ENCODE measurements around the gene PABPN1. TPM values are rescaled to one million over a fixed set of nuclear protein-coding genes. Genes with fewer than 3 reads are reported as not detected.
A peak's percentile ranks its signal among the peaks of the same experiment; 100 is the strongest.

Gene PABPN1
- total and polyA plus RNA-seq, 9 of the 15 experiments (the other 6 are each of a cell fraction or from before 2014, with no cell fraction given) = 32.6 to 388 (median 178) TPM

DNA sequence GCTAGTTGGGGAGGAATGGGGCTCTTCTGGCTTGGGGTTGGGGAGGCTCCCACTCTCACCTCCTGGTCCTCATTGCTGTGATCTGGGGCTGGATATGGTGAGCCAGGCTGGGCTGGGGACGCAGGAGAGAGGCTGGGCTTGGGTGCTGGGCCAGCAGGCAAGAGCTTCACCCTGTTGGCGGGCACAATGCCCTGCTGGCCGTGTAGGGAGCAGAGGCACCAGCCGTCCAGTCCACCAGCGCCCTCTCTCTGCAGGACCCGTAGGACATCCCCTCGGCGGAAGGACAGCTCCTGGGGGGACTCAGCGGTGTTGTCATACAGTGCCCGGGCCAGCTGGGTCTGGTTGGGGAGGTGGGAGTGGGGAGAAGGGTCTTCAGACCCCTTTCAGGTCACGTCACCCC, 39.2 kb downstream of the PABPN1 start (continued):
- no peak for TF ChIP-seq GABPB2 (CRISPR knock-in tag; conservative IDR thresholded peaks at IDR 0.05)
- TF ChIP-seq, protein P1, sequence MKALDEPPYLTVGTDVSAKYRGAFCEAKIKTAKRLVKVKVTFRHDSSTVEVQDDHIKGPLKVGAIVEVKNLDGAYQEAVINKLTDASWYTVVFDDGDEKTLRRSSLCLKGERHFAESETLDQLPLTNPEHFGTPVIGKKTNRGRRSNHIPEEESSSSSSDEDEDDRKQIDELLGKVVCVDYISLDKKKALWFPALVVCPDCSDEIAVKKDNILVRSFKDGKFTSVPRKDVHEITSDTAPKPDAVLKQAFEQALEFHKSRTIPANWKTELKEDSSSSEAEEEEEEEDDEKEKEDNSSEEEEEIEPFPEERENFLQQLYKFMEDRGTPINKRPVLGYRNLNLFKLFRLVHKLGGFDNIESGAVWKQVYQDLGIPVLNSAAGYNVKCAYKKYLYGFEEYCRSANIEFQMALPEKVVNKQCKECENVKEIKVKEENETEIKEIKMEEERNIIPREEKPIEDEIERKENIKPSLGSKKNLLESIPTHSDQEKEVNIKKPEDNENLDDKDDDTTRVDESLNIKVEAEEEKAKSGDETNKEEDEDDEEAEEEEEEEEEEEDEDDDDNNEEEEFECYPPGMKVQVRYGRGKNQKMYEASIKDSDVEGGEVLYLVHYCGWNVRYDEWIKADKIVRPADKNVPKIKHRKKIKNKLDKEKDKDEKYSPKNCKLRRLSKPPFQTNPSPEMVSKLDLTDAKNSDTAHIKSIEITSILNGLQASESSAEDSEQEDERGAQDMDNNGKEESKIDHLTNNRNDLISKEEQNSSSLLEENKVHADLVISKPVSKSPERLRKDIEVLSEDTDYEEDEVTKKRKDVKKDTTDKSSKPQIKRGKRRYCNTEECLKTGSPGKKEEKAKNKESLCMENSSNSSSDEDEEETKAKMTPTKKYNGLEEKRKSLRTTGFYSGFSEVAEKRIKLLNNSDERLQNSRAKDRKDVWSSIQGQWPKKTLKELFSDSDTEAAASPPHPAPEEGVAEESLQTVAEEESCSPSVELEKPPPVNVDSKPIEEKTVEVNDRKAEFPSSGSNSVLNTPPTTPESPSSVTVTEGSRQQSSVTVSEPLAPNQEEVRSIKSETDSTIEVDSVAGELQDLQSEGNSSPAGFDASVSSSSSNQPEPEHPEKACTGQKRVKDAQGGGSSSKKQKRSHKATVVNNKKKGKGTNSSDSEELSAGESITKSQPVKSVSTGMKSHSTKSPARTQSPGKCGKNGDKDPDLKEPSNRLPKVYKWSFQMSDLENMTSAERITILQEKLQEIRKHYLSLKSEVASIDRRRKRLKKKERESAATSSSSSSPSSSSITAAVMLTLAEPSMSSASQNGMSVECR (CRISPR knock-in tag; IDR thresholded peaks at IDR 0.05) = no peak
- TF ChIP-seq, protein P2, sequence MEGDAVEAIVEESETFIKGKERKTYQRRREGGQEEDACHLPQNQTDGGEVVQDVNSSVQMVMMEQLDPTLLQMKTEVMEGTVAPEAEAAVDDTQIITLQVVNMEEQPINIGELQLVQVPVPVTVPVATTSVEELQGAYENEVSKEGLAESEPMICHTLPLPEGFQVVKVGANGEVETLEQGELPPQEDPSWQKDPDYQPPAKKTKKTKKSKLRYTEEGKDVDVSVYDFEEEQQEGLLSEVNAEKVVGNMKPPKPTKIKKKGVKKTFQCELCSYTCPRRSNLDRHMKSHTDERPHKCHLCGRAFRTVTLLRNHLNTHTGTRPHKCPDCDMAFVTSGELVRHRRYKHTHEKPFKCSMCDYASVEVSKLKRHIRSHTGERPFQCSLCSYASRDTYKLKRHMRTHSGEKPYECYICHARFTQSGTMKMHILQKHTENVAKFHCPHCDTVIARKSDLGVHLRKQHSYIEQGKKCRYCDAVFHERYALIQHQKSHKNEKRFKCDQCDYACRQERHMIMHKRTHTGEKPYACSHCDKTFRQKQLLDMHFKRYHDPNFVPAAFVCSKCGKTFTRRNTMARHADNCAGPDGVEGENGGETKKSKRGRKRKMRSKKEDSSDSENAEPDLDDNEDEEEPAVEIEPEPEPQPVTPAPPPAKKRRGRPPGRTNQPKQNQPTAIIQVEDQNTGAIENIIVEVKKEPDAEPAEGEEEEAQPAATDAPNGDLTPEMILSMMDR (IDR thresholded peaks at IDR 0.05 in 2 of 3, conservative IDR thresholded peaks at IDR 0.05 in 1 of 3; ENCODE audit: insufficient read depth in 2 of 3, low read depth in 1 of 3, low read length in 3 of 3) = peak; percentile 51 to 77 (median 52)
- TF ChIP-seq, protein P3, sequence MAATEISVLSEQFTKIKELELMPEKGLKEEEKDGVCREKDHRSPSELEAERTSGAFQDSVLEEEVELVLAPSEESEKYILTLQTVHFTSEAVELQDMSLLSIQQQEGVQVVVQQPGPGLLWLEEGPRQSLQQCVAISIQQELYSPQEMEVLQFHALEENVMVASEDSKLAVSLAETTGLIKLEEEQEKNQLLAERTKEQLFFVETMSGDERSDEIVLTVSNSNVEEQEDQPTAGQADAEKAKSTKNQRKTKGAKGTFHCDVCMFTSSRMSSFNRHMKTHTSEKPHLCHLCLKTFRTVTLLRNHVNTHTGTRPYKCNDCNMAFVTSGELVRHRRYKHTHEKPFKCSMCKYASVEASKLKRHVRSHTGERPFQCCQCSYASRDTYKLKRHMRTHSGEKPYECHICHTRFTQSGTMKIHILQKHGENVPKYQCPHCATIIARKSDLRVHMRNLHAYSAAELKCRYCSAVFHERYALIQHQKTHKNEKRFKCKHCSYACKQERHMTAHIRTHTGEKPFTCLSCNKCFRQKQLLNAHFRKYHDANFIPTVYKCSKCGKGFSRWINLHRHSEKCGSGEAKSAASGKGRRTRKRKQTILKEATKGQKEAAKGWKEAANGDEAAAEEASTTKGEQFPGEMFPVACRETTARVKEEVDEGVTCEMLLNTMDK (IDR thresholded peaks at IDR 0.05; ENCODE audit: borderline replicate concordance, insufficient read depth, low read depth, low read length, poor library complexity, severe bottlenecking) = no peak

All from K562 (cell line).